OCI-LY7 (cell line): ENCODE results near the gene MDGA2. TPM values are rescaled to one million over a fixed set of nuclear protein-coding genes. Genes with fewer than 3 reads are reported as not detected.

Experiments
- BruUV-seq: library from RNA; stranded (reverse); fragments of 400-500 nt; replicated peaks from 2 replicates; lab custom pipeline; 2021; lab: Mats Ljungman, UMichigan
- CTCF ChIA-PET: fragments of 300-600 bp; sonication (Branson Sonifier 250); formaldehyde crosslinking; loops from one replicate; lab custom pipeline; 2022; ENCODE audit warnings: antibody characterized with exemption; ENCODE audit not compliant: unreplicated experiment; lab: Charles Lee
- POLR2A ChIA-PET: fragments of 300-600 bp; sonication (Branson Sonifier 250); formaldehyde crosslinking; loops from one replicate; lab custom pipeline; 2022; ENCODE audit warnings: antibody characterized with exemption; lab: Charles Lee
- DNase-seq: peaks from one replicate; pipeline ENCODE4 v3.0.0-alpha.2; 2015; ENCODE audit warnings: low spot score
- H2AFZ ChIP-seq: fragments of 200-600 bp; sonication (generic), shearing (Covaris generic); 2 replicates; pipeline ENCODE4 v1.6.1; 2014; ENCODE audit warnings: mild to moderate bottlenecking, antibody characterized with exemption, low read length, moderate library complexity
- H3K27ac ChIP-seq: fragments of 200-600 bp; sonication (generic); 2 replicates; pipeline ENCODE4 v1.5.1; 2014; ENCODE audit warnings: mixed run types, low read depth, mild to moderate bottlenecking, moderate library complexity, low read length, inconsistent platforms; ENCODE audit not compliant: poor library complexity, severe bottlenecking
- H3K36me3 ChIP-seq: fragments of 200-600 bp; sonication (generic); 2 replicates; pipeline ENCODE4 v1.6.1; 2014; ENCODE audit warnings: mild to moderate bottlenecking, antibody characterized with exemption, low read length, moderate library complexity, mixed read lengths; ENCODE audit not compliant: insufficient read depth
- H3K4me1 ChIP-seq: fragments of 200-600 bp; sonication (generic); 2 replicates; pipeline ENCODE4 v1.5.1; 2014; ENCODE audit warnings: mild to moderate bottlenecking, low read length; ENCODE audit not compliant: insufficient read depth, poor library complexity, severe bottlenecking
- H3K4me2 ChIP-seq: fragments of 200-600 bp; sonication (generic); 2 replicates; pipeline ENCODE4 v1.6.1; 2014; ENCODE audit warnings: mild to moderate bottlenecking, low read length
- H3K4me3 ChIP-seq: fragments of 200-600 bp; sonication (generic); 2 replicates; pipeline ENCODE4 v1.5.1; 2014; ENCODE audit warnings: mild to moderate bottlenecking, low read depth, low read length; ENCODE audit not compliant: poor library complexity, severe bottlenecking
- H3K79me2 ChIP-seq: fragments of 200-600 bp; sonication (generic); 2 replicates; pipeline ENCODE4 v1.6.1; 2016; ENCODE audit warnings: low read depth, mild to moderate bottlenecking, low read length, moderate library complexity, mixed read lengths; ENCODE audit not compliant: insufficient read depth
- H3K9me2 ChIP-seq: fragments of 200-600 bp; sonication (generic); 2 replicates; pipeline ENCODE4 v1.6.1; 2016; ENCODE audit warnings: mild to moderate bottlenecking, low read length, mixed read lengths; ENCODE audit not compliant: insufficient read depth
- H3K9me3 ChIP-seq: fragments of 200-600 bp; sonication (generic); 2 replicates; pipeline ENCODE4 v1.6.1; 2014; ENCODE audit warnings: mild to moderate bottlenecking, mixed run types, low read length, mixed read lengths
- H4K20me1 ChIP-seq: fragments of 200-600 bp; sonication (generic); 2 replicates; pipeline ENCODE4 v1.6.1; 2014; ENCODE audit warnings: mild to moderate bottlenecking, antibody characterized with exemption, low read length, moderate library complexity, mixed read lengths; ENCODE audit not compliant: insufficient read depth
- CTCF ChIP-seq: fragments of 200-600 bp; sonication (generic); conservative IDR thresholded peaks from 2 replicates; pipeline ENCODE4 v1.5.1; 2014; ENCODE audit warnings: mild to moderate bottlenecking, antibody characterized with exemption, low read length, moderate library complexity, mixed read lengths
- EZH2phosphoT487 ChIP-seq: fragments of 200-600 bp; sonication (generic); IDR thresholded peaks from 2 replicates; pipeline ENCODE4 v1.6.1; 2018; ENCODE audit warnings: low read depth, borderline replicate concordance, mild to moderate bottlenecking, mixed run types, antibody characterized with exemption, low read length, moderate library complexity, mixed read lengths
- intact Hi-C: fragments of 100-400 bp; cut with micrococcal nuclease; formaldehyde crosslinking; loops from one replicate; pipeline ENCODE4 v1.10.0; 2022; ENCODE audit not compliant: unreplicated experiment
- total RNA-seq, 2 experiments: library from RNA; depleted of rRNA in 1 of 2; stranded (reverse); fragments of >200 nt in 1 of 2; shearing (Covaris generic) in 1 of 2; gene quantifications; 2 replicates each; pipeline ENCODE4 v1.2.3, GENCODE V29; 2014 to 2022

The MDGA2 gene
- total RNA-seq, 2 experiments from 2014 or later, result not detected

- ChIA-PET CTCF (no interaction called here), POLR2A (interaction anchor here (0.7 kb wide), 1 partner anchor 16 kb away, joined by 4 read pairs; no protein-coding TSS in a partner anchor)
- TF ChIP-seq EZH2phosphoT487 (no peak), CTCF (no peak)
- Histone ChIP-seq H3K36me3 (no peaks in the 10 kb centered on the region), H3K4me1 (no peaks in the 10 kb centered on the region), H3K4me2 (no peak overlapping the region), H3K4me3 (no peak overlapping the region), H2AFZ (no peak overlapping the region), H4K20me1 (no peaks in the 10 kb centered on the region), H3K27ac (no peak overlapping the region), H3K9me2 (no peaks in the 10 kb centered on the region), H3K9me3 (no peaks in the 10 kb centered on the region), H3K79me2 (no peaks in the 10 kb centered on the region)
- DNase-seq, result no peak
- intact Hi-C loops, result no loop called here
- BruUV-seq, result no TSS peak
Measured at GRCh38 chr14:47390831-47391504, 284.4 kb downstream of the MDGA2 start.

GRCh38 chr14:47389535-47389934 lies 285.9 kb downstream of the MDGA2 start:
- Histone ChIP-seq H3K9me3 (no peaks in the 10 kb centered on the region), H3K36me3 (no peaks in the 10 kb centered on the region), H3K79me2 (no peaks in the 10 kb centered on the region), H3K4me1 (no peaks in the 10 kb centered on the region), H4K20me1 (no peaks in the 10 kb centered on the region), H3K4me2 (no peak overlapping the region), H3K27ac (no peak overlapping the region), H3K9me2 (no peaks in the 10 kb centered on the region), H3K4me3 (no peak overlapping the region), H2AFZ (no peak overlapping the region)
- TF ChIP-seq EZH2phosphoT487, result no peak
- no peak for TF ChIP-seq CTCF
- no TSS peak for BruUV-seq
- intact Hi-C loops, result no loop called here
- POLR2A ChIA-PET, result no interaction called here
- CTCF ChIA-PET, result no interaction called here
- no peak for DNase-seq

GRCh38 chr14:47366006-47366405 lies 309.4 kb downstream of the MDGA2 start:
- Histone ChIP-seq H3K4me3 (no peak overlapping the region), H3K4me2 (no peak overlapping the region), H3K79me2 (no peaks in the 10 kb centered on the region), H4K20me1 (no peaks in the 10 kb centered on the region), H3K4me1 (no peaks in the 10 kb centered on the region), H2AFZ (no peak overlapping the region), H3K36me3 (no peaks in the 10 kb centered on the region), H3K9me2 (0 out of 2 replicates have a peak, but pooled peaks cover 4% of the 10 kb centered on the region), H3K27ac (no peak overlapping the region), H3K9me3 (no peaks in the 10 kb centered on the region)
- ChIA-PET CTCF (no interaction called here), POLR2A (no interaction called here)
- TF ChIP-seq EZH2phosphoT487, result no peak
- TF ChIP-seq CTCF, result no peak
- intact Hi-C loops, result no loop called here
- BruUV-seq, result no TSS peak
- no peak for DNase-seq
